CD4-positive, alpha-beta T cell (primary cell): Measurements from ENCODE around the gene RAB24. TPM values are rescaled to one million over a fixed set of nuclear protein-coding genes. Genes with fewer than 3 reads are reported as not detected.

Experiments used
- ATAC-seq: fragments of 200-7000 bp; cut with Tn5 transposase; one replicate; pipeline ENCODE4 v1.10.0; 2022; ENCODE audit warnings: mild to moderate bottlenecking; ENCODE audit not compliant: poor library complexity
- CTCF ChIA-PET: fragments of 350-600 bp; sonication (Branson Sonifier 250); formaldehyde crosslinking; loops from one replicate; lab custom pipeline; 2021; ENCODE audit warnings: antibody characterized with exemption, inconsistent platforms; lab: Charles Lee
- POLR2A ChIA-PET: fragments of 350-600 bp; sonication (Branson Sonifier 250); formaldehyde crosslinking; loops from one replicate; lab custom pipeline; 2021; ENCODE audit warnings: antibody characterized with exemption, inconsistent platforms; lab: Charles Lee
- DNase-seq, 14 experiments: peaks; one replicate each; pipeline ENCODE4 v3.0.0-alpha.2; 2013 to 2020; ENCODE audit warnings: mixed read lengths in 2 of 14
- H3K27ac ChIP-seq, 2 donors: one replicate each; pipeline versions ENCODE4 v1.5.1 to v1.7.0; 2013; ENCODE audit warnings: low read length in 2 of 2, low read depth in 1 of 2, mild to moderate bottlenecking in 1 of 2
- H3K27me3 ChIP-seq, 2 experiments: 1 replicate in 1 of 2; 2 replicates in 1 of 2; pipeline versions ENCODE4 v1.6.1 to v1.7.0; 2013; ENCODE audit warnings: low read length in 2 of 2, control low read depth in 1 of 2, mild to moderate bottlenecking in 1 of 2, moderate library complexity in 1 of 2; ENCODE audit not compliant: insufficient read depth in 2 of 2, control insufficient read depth in 1 of 2
- H3K36me3 ChIP-seq: one replicate; pipeline ENCODE4 v1.6.1; 2013; ENCODE audit warnings: low read length, control low read depth; ENCODE audit not compliant: insufficient read depth
- H3K4me1 ChIP-seq: one replicate; pipeline ENCODE4 v1.6.1; 2013; ENCODE audit warnings: low read length, control low read depth; ENCODE audit not compliant: insufficient read depth
- H3K4me3 ChIP-seq: one replicate; pipeline ENCODE4 v1.5.1; 2013; ENCODE audit warnings: mild to moderate bottlenecking, low read length, moderate library complexity
- H3K9me3 ChIP-seq, 2 experiments: 1 replicate in 1 of 2; 2 replicates in 1 of 2; pipeline versions ENCODE4 v1.6.1 to v1.7.0; 2013; ENCODE audit warnings: low read length in 2 of 2, mild to moderate bottlenecking in 2 of 2, control low read depth in 1 of 2, moderate library complexity in 1 of 2; ENCODE audit not compliant: control insufficient read depth in 1 of 2, insufficient read depth in 1 of 2
- H3K27ac Mint-ChIP-seq: one replicate; pipeline ENCODE4 v1.8.0; 2020; ENCODE audit warnings: mixed read lengths
- H3K27me3 Mint-ChIP-seq: one replicate; pipeline ENCODE4 v1.8.0; 2021; ENCODE audit warnings: mixed read lengths
- H3K36me3 Mint-ChIP-seq: one replicate; pipeline ENCODE4 v1.8.0; 2021; ENCODE audit warnings: low read depth, mixed read lengths
- H3K4me1 Mint-ChIP-seq: one replicate; pipeline ENCODE4 v1.8.0; 2021; ENCODE audit warnings: low read depth, mixed read lengths
- H3K4me3 Mint-ChIP-seq: one replicate; pipeline ENCODE4 v1.8.0; 2020; ENCODE audit warnings: mild to moderate bottlenecking, mixed read lengths
- H3K9me3 Mint-ChIP-seq: one replicate; pipeline ENCODE4 v1.8.0; 2020; ENCODE audit warnings: mixed read lengths
- CTCF ChIP-seq: fragments of 200-600 bp; IDR thresholded peaks from one replicate; pipeline ENCODE4 v1.8.0; 2022; ENCODE audit warnings: antibody characterized with exemption, mild to moderate bottlenecking
- intact Hi-C, 2 experiments: fragments of 100-400 bp; cut with DNase I in 1 of 2; cut with micrococcal nuclease in 1 of 2; formaldehyde crosslinking; loops; one replicate each; pipeline versions ENCODE4 v1.15.1 to v1.9.0; 2023 to 2025; cut with DNase I, micrococcal nuclease
- total RNA-seq, 174 experiments: library from RNA in 2 of 174; stranded (reverse) in 2 of 174; gene quantifications; one replicate each; pipeline ENCODE4 v1.2.3 and lab custom pipeline; 2021 to 2026

The RAB24 gene
- total RNA-seq, 2 experiments from 2014 or later, result 17.0 to 18.0 TPM

GRCh38 chr5:177349362-177349647, 45.8 kb upstream of the RAB24 start:
- Histone ChIP-seq H3K36me3 (peaks cover 33% of the 10 kb centered on the region), H3K4me1 (peaks cover 44% of the 10 kb centered on the region), H3K27ac (no peak overlapping the region), H3K9me3 (no peaks in the 10 kb centered on the region), H3K27me3 (no peaks in the 10 kb centered on the region), H3K4me3 (no peak overlapping the region)
- CTCF ChIA-PET, result interaction anchor here (1.6 kb wide), 1 partner anchor 41 kb away, joined by 5 read pairs; no protein-coding TSS in a partner anchor
- intact Hi-C loops, result no loop called here
- POLR2A ChIA-PET, result interaction anchor here (0.7 kb wide), 1 partner anchor 22 kb away, joined by 3 read pairs; no protein-coding TSS in a partner anchor
- Mint-ChIP-seq H3K27ac (peak overlapping the region; percentile 98), H3K9me3 (no peaks in the 10 kb centered on the region), H3K27me3 (no peaks in the 10 kb centered on the region), H3K36me3 (peaks cover 50% of the 10 kb centered on the region), H3K4me1 (peaks cover 55% of the 10 kb centered on the region), H3K4me3 (peak overlapping the region; percentile 95)
- no peak for ATAC-seq
- no peak for DNase-seq
- TF ChIP-seq CTCF, result no peak

GRCh38 chr5:177347699-177348098, 44.2 kb upstream of the RAB24 start:
- peaks cover 60% of the 10 kb centered on the region for H3K4me1 Mint-ChIP-seq
- H3K9me3 ChIP-seq, result no peaks in the 10 kb centered on the region
- H3K27me3 Mint-ChIP-seq, result no peaks in the 10 kb centered on the region
- no peak for ATAC-seq
- H3K27me3 ChIP-seq, result no peaks in the 10 kb centered on the region
- H3K27ac Mint-ChIP-seq, result no peak overlapping the region
- TF ChIP-seq CTCF, result no peak
- peaks cover 44% of the 10 kb centered on the region for H3K36me3 ChIP-seq
- H3K4me1 ChIP-seq, result peaks cover 44% of the 10 kb centered on the region
- H3K36me3 Mint-ChIP-seq, result peaks cover 58% of the 10 kb centered on the region
- no peak overlapping the region for H3K4me3 ChIP-seq
- ChIA-PET POLR2A (interaction anchor here (1.2 kb wide), 1 partner anchor 25 kb away, joined by 3 read pairs; no protein-coding TSS in a partner anchor), CTCF (interaction anchor here (1.5 kb wide), 1 partner anchor 38 kb away, joined by 3 read pairs; no protein-coding TSS in a partner anchor)
- no peak overlapping the region for H3K4me3 Mint-ChIP-seq
- intact Hi-C loops, result no loop called here
- DNase-seq, result no peak
- H3K27ac ChIP-seq, result no peak overlapping the region
- no peaks in the 10 kb centered on the region for H3K9me3 Mint-ChIP-seq

- Mint-ChIP-seq H3K27me3 (no peaks in the 10 kb centered on the region), H3K9me3 (no peaks in the 10 kb centered on the region), H3K36me3 (peaks cover 63% of the 10 kb centered on the region), H3K4me3 (no peak overlapping the region), H3K27ac (no peak overlapping the region), H3K4me1 (peaks cover 56% of the 10 kb centered on the region)
- intact Hi-C loops, result no loop called here
- Histone ChIP-seq H3K27me3 (no peaks in the 10 kb centered on the region), H3K4me1 (peaks cover 38% of the 10 kb centered on the region), H3K36me3 (peaks cover 53% of the 10 kb centered on the region), H3K27ac (no peak overlapping the region), H3K9me3 (no peaks in the 10 kb centered on the region), H3K4me3 (no peak overlapping the region)
- POLR2A ChIA-PET, result interaction anchor here (1.2 kb wide), 1 partner anchor 26 kb away, joined by 3 read pairs; no protein-coding TSS in a partner anchor
- CTCF ChIA-PET, result interaction anchor here (1.0 to 1.7 kb wide), 3 partner anchors 24 to 55 kb away, joined by 3 to 4 read pairs (median 3); no protein-coding TSS in a partner anchor
- no peak for TF ChIP-seq CTCF
- DNase-seq (no peak), ATAC-seq (no peak)
These were observed 43.3 kb upstream of the RAB24 start for GRCh38 chr5:177346820-177347219.
